ENCODE results near the gene DLK1.

GRCh38 chr14:100722367-100722766 lies 4.3 kb upstream of the DLK1 start:
- TF ChIP-seq, protein P1, sequence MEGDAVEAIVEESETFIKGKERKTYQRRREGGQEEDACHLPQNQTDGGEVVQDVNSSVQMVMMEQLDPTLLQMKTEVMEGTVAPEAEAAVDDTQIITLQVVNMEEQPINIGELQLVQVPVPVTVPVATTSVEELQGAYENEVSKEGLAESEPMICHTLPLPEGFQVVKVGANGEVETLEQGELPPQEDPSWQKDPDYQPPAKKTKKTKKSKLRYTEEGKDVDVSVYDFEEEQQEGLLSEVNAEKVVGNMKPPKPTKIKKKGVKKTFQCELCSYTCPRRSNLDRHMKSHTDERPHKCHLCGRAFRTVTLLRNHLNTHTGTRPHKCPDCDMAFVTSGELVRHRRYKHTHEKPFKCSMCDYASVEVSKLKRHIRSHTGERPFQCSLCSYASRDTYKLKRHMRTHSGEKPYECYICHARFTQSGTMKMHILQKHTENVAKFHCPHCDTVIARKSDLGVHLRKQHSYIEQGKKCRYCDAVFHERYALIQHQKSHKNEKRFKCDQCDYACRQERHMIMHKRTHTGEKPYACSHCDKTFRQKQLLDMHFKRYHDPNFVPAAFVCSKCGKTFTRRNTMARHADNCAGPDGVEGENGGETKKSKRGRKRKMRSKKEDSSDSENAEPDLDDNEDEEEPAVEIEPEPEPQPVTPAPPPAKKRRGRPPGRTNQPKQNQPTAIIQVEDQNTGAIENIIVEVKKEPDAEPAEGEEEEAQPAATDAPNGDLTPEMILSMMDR (IDR thresholded peaks at IDR 0.05) = no peak
- TF ChIP-seq POLR2AphosphoS5 (IDR thresholded peaks at IDR 0.05; ENCODE audit: low read depth, low read length) (no peak), SMC3 (IDR thresholded peaks at IDR 0.05; ENCODE audit: low read depth, low read length) (no peak), RFX5 (IDR thresholded peaks at IDR 0.05; ENCODE audit: low read length) (no peak), RXRA (IDR thresholded peaks at IDR 0.05; ENCODE audit: borderline replicate concordance, low read depth) (no peak), JUND (IDR thresholded peaks at IDR 0.05) (no peak), MAX (IDR thresholded peaks at IDR 0.05; ENCODE audit: low read depth) (no peak), MXI1 (IDR thresholded peaks at IDR 0.05; ENCODE audit: low read depth, low read length) (no peak), TCF12 (IDR thresholded peaks at IDR 0.05) (no peak), FOXM1 (IDR thresholded peaks at IDR 0.05; ENCODE audit: low read depth) (no peak)
- TF ChIP-seq, protein P2, sequence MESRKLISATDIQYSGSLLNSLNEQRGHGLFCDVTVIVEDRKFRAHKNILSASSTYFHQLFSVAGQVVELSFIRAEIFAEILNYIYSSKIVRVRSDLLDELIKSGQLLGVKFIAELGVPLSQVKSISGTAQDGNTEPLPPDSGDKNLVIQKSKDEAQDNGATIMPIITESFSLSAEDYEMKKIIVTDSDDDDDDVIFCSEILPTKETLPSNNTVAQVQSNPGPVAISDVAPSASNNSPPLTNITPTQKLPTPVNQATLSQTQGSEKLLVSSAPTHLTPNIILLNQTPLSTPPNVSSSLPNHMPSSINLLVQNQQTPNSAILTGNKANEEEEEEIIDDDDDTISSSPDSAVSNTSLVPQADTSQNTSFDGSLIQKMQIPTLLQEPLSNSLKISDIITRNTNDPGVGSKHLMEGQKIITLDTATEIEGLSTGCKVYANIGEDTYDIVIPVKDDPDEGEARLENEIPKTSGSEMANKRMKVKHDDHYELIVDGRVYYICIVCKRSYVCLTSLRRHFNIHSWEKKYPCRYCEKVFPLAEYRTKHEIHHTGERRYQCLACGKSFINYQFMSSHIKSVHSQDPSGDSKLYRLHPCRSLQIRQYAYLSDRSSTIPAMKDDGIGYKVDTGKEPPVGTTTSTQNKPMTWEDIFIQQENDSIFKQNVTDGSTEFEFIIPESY (IDR thresholded peaks at IDR 0.05; ENCODE audit: borderline replicate concordance, low read depth) = no peak

All from SK-N-SH (cell line).